Measurements from ENCODE around the gene RNU11. TPM values are rescaled to one million over a fixed set of nuclear protein-coding genes. Genes with fewer than 3 reads are reported as not detected.
A peak's percentile ranks its signal among the peaks of the same experiment; 100 is the strongest.

The RNU11 gene
- total RNA-seq, 1 experiment from 2014 or later = not detected

- H4K5ac ChIP-seq (ENCODE audit: insufficient read length, low read depth, low read length) = no peak overlapping the region
- H3T11ph ChIP-seq (ENCODE audit: low read length) = no peak overlapping the region
- no peak overlapping the region for H4K91ac ChIP-seq (ENCODE audit: insufficient read length, low read depth, low read length)
- H3K9ac ChIP-seq (ENCODE audit: extremely low read depth, insufficient read length, low read length) = peak overlapping the region; percentile 97
- no peak overlapping the region for H2BK20ac ChIP-seq (ENCODE audit: low read depth, low read length, poor library complexity, severe bottlenecking)
- peak overlapping the region; percentile 86 for H3K27ac ChIP-seq (ENCODE audit: insufficient read length, low read depth, low read length)
- peak overlapping the region; percentile 94 for H3K14ac ChIP-seq (ENCODE audit: insufficient read depth, low read length)
- Mint-ChIP-seq H3K9me3 (no peaks in the 10 kb centered on the region; a peak in 1 of 5 replicates), H3K4me3 (peak overlapping the region; percentile 98 to 99), H3K4me1 (peaks cover 13 to 24% of the 10 kb centered on the region in 2 experiments), H3K36me3 (ENCODE audit: insufficient read depth in 1 of 3, low read depth in 3 of 3) (peaks cover 0 to 4% (median 0%) of the 10 kb centered on the region in 3 experiments; a peak in 1 of 7 replicates), H3K27ac (peak overlapping the region; percentile 96 to 99 (median 99)), H3K27me3 (ENCODE audit: low read depth) (no peaks in the 10 kb centered on the region)
- no peak for TF ChIP-seq CTCF (conservative IDR thresholded peaks at IDR 0.05)
- no peaks in the 10 kb centered on the region; the same call in 1 of the 2 replicates for H3K4me1 ChIP-seq (ENCODE audit: insufficient read depth, low read length)
- peak overlapping the region; percentile 86 for H3K18ac ChIP-seq (ENCODE audit: insufficient read length, low read depth, low read length)
- no peaks in the 10 kb centered on the region; the same call in 1 of the 2 replicates for H3K79me2 ChIP-seq (ENCODE audit: insufficient read depth, low read length)
- no peaks in the 10 kb centered on the region for H3K79me1 ChIP-seq (ENCODE audit: insufficient read depth, low read depth, low read length, poor library complexity, severe bottlenecking)
- no peak overlapping the region for H3K56ac ChIP-seq (ENCODE audit: insufficient read length, low read depth, low read length)
- H2BK5ac ChIP-seq (ENCODE audit: insufficient read length, low read length) = no peak overlapping the region
- no peaks in the 10 kb centered on the region for H3K27me3 ChIP-seq (ENCODE audit: insufficient read depth, low read length)
- no CpG with 5 or more reads among the region's 26 CpGs for WGBS (ENCODE audit: extremely low coverage, insufficient read length, low lambda C conversion rate)
- no peak overlapping the region for H2AK5ac ChIP-seq (ENCODE audit: insufficient read length, low read length)
- no peak overlapping the region for H2BK15ac ChIP-seq (ENCODE audit: low read depth, low read length)
- H4K20me1 ChIP-seq (ENCODE audit: control insufficient read depth, insufficient read depth, insufficient read length) = no peaks in the 10 kb centered on the region
- no peak overlapping the region for H4K8ac ChIP-seq (replicated peaks; ENCODE audit: insufficient read length, low read depth, low read length)
- H3K9me3 ChIP-seq (ENCODE audit: control insufficient read depth, low read depth, low read length) = no peaks in the 10 kb centered on the region
- H3K4ac ChIP-seq (ENCODE audit: low read depth, low read length) = no peak overlapping the region; the same call in 1 of the 2 replicates
- no peak overlapping the region for H2BK120ac ChIP-seq (ENCODE audit: low read depth, low read length, poor library complexity, severe bottlenecking)
- H3K23ac ChIP-seq (ENCODE audit: insufficient read length, low read depth, low read length) = no peak overlapping the region
- H2AFZ ChIP-seq (ENCODE audit: low read length) = no peak overlapping the region
- H3K4me2 ChIP-seq (ENCODE audit: insufficient read depth, insufficient read length, low read length) = peak overlapping the region; percentile 91
- H3K23me2 ChIP-seq (ENCODE audit: insufficient read length, low read depth, low read length, poor library complexity, severe bottlenecking) = peaks cover 15% of the 10 kb centered on the region
- DNase-seq = no peak
- H2BK12ac ChIP-seq (ENCODE audit: insufficient read length, low read depth, low read length) = no peak overlapping the region
These were observed 6.1 kb upstream of the RNU11 start for GRCh38 chr1:28642056-28642846.

Measured in H9 (cell line).